Measurements from ENCODE around the gene ATP9A.
"Not testable (repeated sequence)": the region's sequence is repeated elsewhere in the genome, so short reads cannot be mapped to it uniquely, and the experiment has no call there.

Gene ATP9A

GRCh38 chr20:51569815-51570738 lies 198.1 kb downstream of the ATP9A start:
- Histone ChIP-seq H3K36me3 (ENCODE audit: control insufficient read depth in 2 of 2, insufficient read depth in 1 of 2, low read length in 2 of 2) (no peaks in the 10 kb centered on the region), H3K4me1 (ENCODE audit: control insufficient read depth, insufficient read depth, low read length) (no peaks in the 10 kb centered on the region), H3K4me3 (ENCODE audit: low read depth, low read length) (no peak overlapping the region), H3K27ac (ENCODE audit: extremely low read depth, low read depth, low read length) (no peak overlapping the region), H3K9me3 (ENCODE audit: control insufficient read depth, insufficient read depth, low read depth, low read length) (no peaks in the 10 kb centered on the region)
- ChIA-PET POLR2A (interaction anchor here (0.6 kb wide), 1 partner anchor 316 kb away, joined by 7 read pairs; no protein-coding TSS in a partner anchor), CTCF (interaction anchor here (1.0 kb wide), 1 partner anchor 25 kb away, joined by 3 read pairs; no protein-coding TSS in a partner anchor)
- no peak for TF ChIP-seq ZSCAN4 (tag by site-specific recombination; IDR thresholded peaks at IDR 0.05)
- TF ChIP-seq ZNF624 (tag by site-specific recombination; IDR thresholded peaks at IDR 0.05), result no peak
- no peak for TF ChIP-seq ZNF473 (tag by site-specific recombination; IDR thresholded peaks at IDR 0.05)

- H3K27ac ChIP-seq (ENCODE audit: extremely low read depth, low read depth, low read length); H3K36me3 ChIP-seq (ENCODE audit: control insufficient read depth in 2 of 2, insufficient read depth in 1 of 2, low read length in 2 of 2); H3K4me1 ChIP-seq (ENCODE audit: control insufficient read depth, insufficient read depth, low read length); H3K9me3 ChIP-seq (ENCODE audit: control insufficient read depth, insufficient read depth, low read depth, low read length); H3K4me3 ChIP-seq (ENCODE audit: low read depth, low read length); POLR2A ChIA-PET: not testable (repeated sequence)
- peak; percentile 25 for TF ChIP-seq SETDB1 (IDR thresholded peaks at IDR 0.05; ENCODE audit: insufficient read length, low read length)
- CTCF ChIA-PET, result interaction anchor here (1.0 kb wide), 1 partner anchor 26 kb away, joined by 3 read pairs; no protein-coding TSS in a partner anchor
These were observed 199.7 kb downstream of the ATP9A start for GRCh38 chr20:51568533-51568932.

GRCh38 chr20:51567622-51568021 lies 200.6 kb downstream of the ATP9A start:
- TF ChIP-seq ZNF747 (tag by site-specific recombination; IDR thresholded peaks at IDR 0.05), result no peak
- no peak for TF ChIP-seq ZNF248 (tag by site-specific recombination; IDR thresholded peaks at IDR 0.05)
- 0 out of 2 replicates have a peak, but pooled peaks have one; percentile 25 for TF ChIP-seq ZNF768 (tag by site-specific recombination; IDR thresholded peaks at IDR 0.05)
- TF ChIP-seq ZBTB6 (tag by site-specific recombination; IDR thresholded peaks at IDR 0.05), result no peak
- no peak for TF ChIP-seq ZIC2 (tag by site-specific recombination; IDR thresholded peaks at IDR 0.05)
- no peak for TF ChIP-seq ZNF791 (tag by site-specific recombination; IDR thresholded peaks at IDR 0.05)
- no peak for TF ChIP-seq ZNF670 (tag by site-specific recombination; IDR thresholded peaks at IDR 0.05; ENCODE audit: low read depth)
- ChIA-PET CTCF (interaction anchor here (0.8 to 2.0 kb wide), 2 partner anchors 27 to 580 kb away, joined by 3 to 6 read pairs; no protein-coding TSS in a partner anchor), POLR2A (no interaction called here)
- Histone ChIP-seq H3K27ac (ENCODE audit: extremely low read depth, low read depth, low read length) (no peak overlapping the region), H3K4me1 (ENCODE audit: control insufficient read depth, insufficient read depth, low read length) (peaks cover 3% of the 10 kb centered on the region; the same call in 1 of the 2 replicates), H3K9me3 (ENCODE audit: control insufficient read depth, insufficient read depth, low read depth, low read length) (no peaks in the 10 kb centered on the region), H3K36me3 (ENCODE audit: control insufficient read depth in 2 of 2, insufficient read depth in 1 of 2, low read length in 2 of 2) (no peaks in the 10 kb centered on the region), H3K4me3 (ENCODE audit: low read depth, low read length) (no peak overlapping the region)

GRCh38 chr20:51566594-51566993 lies 201.6 kb downstream of the ATP9A start:
- no peaks in the 10 kb centered on the region for H3K9me3 ChIP-seq (ENCODE audit: control insufficient read depth, insufficient read depth, low read depth, low read length)
- H3K36me3 ChIP-seq (ENCODE audit: control insufficient read depth in 2 of 2, insufficient read depth in 1 of 2, low read length in 2 of 2), result no peaks in the 10 kb centered on the region
- no peak overlapping the region for H3K4me3 ChIP-seq (ENCODE audit: low read depth, low read length)
- no peak overlapping the region for H3K27ac ChIP-seq (ENCODE audit: extremely low read depth, low read depth, low read length)
- CTCF ChIA-PET, result interaction anchor here (0.6 to 2.0 kb wide), 4 partner anchors 28 to 1024 kb away, joined by 3 to 6 read pairs (median 3); no protein-coding TSS in a partner anchor
- peaks cover 5% of the 10 kb centered on the region for H3K4me1 ChIP-seq (ENCODE audit: control insufficient read depth, insufficient read depth, low read length)
- POLR2A ChIA-PET, result no interaction called here
- 0 out of 2 replicates have a peak, but pooled peaks have one; percentile 59 for TF ChIP-seq ZNF768 (tag by site-specific recombination; IDR thresholded peaks at IDR 0.05)
- no peak for TF ChIP-seq CTCF (tag by site-specific recombination; IDR thresholded peaks at IDR 0.05)

All from HEK293 (cell line).